Epidermal melanocyte (primary cell): ENCODE data around the gene BRD4.
"Not testable (repeated sequence)": the region's sequence is repeated elsewhere in the genome, so short reads cannot be mapped to it uniquely, and the experiment has no call there.

Experiments
- DNase-seq: peaks from one replicate; pipeline ENCODE4 v3.0.0; 2011; ENCODE audit warnings: low spot score; ENCODE audit not compliant: insufficient read length

Gene BRD4

DNA sequence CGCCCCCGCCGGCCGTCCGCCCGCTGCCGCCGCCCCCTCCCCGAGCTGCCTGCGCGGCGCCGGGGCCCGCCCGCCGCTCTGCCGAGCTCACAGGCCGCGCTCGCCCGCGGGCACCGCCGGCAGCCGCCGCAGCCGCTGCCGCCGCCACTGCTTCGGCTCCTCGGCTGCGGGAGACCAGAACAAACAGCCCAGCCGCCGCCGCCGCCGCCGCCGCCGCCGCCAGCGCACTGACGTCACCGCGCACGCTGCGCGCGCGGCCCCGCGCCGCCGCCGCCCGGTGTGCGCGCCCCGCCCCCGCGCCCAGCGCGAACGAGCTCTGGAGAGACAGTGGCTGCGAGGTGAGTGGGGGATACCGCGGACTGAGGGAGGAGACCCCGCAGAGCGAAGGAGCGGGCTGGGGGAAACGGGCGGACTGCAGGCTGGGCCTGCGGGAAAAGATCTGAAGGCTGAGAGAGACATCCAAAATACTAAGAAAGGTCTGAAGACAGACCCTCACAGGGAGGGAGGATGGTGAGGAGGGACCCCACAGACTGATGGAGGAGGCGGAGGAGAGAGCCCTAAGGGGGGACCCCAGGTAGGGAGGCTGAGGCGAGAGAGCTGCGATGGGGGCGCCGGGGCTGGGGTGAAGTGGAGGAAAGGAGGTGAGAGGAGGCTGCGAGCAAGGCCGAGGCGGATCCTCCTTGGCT, at the start of gene BRD4:
BRD4 (minus strand) TSS at position 229 of the 686 bp plus-strand sequence. CDS start 59,440 bp downstream, outside the sequence.
- peak; percentile 82 for DNase-seq

DNA sequence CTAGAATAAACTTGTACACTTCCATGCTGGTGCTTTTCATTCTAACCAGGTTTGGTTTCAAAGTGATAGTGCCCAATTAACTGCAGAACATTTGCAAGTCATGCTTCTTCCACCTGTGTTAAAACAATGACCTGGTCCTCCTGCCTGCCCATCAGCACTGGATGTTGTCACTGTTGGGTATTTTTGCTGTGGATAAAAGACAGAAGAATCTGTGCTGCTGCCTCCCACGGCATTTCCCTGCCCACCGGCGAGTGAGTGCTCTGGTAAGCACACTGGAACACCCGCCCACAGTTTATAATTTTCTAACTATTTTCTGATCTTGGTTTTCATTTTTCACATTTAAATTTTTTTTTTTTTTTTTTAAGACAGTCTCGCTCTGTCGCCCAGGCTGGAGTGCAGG, 49.5 kb upstream of the BRD4 start:
- no peak for DNase-seq

DNA sequence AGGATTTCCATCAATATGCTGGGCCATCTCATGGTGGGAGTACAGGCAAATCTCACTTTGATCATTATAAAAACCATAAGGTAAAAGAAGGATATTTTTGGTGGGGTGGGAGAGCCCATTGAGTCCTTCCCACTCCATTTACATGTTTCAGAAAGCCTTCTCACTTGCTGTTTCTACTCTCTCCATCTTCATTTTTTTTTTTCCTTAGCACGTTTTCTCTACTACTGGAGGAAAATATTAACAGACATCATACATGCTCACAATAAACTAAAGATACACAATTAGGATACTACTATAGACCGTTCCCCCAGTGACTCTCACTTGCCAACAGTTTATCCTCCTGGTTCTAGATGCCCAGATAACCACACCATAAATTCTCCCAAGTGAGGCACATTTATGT, 49.1 kb upstream of the BRD4 start:
- DNase-seq = no peak

DNA sequence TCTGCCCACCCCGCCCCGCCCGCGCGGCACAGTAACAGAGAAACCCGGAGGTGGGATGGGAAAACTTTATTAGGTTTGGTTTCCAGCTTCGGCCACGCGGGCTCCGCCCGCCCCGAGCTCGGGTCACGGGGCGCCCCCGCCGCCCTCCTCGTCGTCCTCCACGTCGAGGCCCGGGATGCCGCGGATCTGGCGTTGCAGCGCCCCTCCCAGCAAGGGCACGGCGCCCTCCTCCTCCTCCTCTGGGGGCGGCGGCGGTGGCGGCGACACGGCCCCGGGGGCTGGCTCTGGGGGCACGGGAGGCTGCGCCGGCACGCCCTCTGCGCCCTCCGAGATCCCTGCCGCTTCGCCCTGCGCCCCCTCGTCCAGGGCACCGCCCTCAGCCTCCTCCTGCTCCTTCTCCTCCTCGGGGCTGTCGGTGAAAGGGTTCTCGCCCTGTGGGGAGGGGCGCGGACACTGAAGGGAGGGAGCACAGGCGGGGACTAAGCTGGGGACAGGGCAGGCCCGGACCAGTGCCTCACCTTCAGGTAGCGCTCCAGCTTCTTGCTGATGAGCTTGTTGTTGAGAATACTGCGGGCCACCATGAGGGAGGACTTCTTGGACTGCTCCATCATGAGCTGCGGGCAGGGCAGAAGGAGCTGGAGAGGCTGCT, 47.8 kb upstream of the BRD4 start:
- no peak for DNase-seq

DNA sequence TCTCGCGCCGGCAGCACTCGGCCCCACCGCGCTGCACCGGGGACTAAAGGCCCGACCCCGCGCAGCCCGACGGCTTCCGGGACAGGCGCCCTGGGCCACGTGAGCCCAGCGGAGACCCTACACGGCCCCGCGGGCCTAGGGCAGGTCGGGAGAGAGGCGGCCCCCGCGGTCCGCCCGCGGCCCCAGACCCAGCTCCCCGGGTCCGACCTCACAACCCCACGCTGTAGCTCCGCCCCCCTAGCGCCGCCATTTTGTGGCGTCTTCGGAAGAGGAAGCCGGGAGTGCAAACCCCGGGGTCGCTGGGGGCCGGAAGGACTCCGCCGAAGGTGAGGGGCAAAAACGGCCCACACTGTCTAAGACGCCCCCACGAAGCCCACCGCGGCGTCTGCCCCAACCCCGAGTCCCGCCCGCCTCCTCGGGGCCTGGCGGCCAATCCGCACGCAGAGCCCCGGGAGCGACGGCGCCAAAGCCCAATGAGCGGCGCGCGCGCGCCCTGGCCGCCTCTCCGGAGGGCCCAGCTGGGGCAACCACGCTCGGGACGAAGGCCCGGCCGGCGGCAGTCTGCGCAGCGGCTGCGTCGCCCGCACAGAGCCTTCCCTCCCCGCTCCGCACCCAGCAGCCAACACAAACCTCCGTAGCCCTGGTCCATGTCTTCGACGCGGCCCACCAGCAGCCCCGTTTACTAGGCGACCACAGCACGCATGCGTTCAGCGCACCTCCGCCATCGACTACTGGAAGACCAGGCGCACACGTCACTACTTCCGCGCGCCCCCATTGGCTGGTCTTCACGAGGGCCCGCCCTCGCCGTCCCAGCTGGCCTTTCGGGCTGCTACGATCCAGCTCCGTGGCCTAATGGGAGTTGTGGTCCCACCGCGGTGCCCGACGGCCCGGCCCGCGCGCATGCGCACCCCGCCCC, 47.0 kb upstream of the BRD4 start, which contains the start of gene AKAP8:
AKAP8 (minus strand) TSS at position 705 of the 916 bp plus-strand sequence; CDS start at position 649, 56 bp downstream.
- DNase-seq = peak; percentile 97

DNA sequence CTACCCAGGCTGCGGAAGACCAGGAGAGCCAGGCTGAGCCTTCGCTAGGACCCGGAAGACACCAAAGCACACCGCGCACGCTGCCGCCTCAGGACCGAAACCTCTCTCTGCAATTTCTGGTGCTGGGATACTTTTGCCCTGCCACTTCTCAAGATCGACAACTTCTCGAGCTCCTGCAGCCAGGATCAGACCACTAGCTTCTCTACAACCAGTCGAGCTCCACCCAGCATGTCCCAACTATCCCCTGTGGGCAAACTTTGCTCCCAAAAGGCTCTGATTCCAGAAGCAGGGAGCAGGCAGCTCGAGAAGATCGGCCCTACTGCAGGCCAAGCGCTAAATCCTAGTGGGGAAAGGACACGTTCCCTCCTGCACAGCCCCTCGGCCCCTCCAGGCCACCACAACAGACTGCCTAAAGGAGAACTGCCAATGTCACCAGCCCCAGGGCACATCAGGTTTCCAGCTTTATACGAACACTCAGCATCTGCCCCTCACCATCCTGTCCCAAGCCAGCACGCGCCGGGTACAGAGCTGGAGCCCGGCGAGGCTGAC, 46.3 kb upstream of the BRD4 start:
- peak; percentile 69 for DNase-seq

DNA sequence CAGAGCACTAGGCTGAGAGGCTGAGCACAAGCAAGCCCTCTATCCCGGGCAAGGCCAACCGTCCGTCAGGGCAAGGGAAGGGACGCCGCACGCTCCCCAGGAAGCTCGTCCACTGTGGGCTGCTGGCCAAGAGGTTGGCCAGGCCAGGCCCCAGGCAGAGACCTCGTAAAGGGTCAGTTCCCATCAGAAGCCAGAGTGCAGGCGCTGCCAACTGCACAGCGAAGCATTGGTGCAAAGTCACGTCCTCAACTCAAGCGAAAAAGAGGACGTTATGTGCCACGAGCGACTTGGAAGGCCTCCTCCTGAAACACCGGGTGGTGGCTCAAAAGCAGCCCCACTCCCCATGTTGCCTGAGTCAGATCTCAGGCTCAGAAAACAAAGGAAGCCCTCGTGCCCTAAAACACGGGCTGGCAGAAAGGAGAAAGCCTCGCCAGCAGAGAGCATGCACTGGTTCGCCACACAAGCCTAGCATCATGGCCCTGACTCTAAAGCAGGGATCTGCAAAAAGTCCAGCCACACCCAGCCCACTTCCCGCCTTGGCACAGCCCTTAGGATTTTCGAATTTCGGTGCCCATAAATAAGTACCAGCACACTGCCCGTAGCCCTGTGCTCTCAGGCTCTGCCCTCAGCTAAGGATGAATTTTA, 42.6 kb upstream of the BRD4 start:
- no peak for DNase-seq

DNA sequence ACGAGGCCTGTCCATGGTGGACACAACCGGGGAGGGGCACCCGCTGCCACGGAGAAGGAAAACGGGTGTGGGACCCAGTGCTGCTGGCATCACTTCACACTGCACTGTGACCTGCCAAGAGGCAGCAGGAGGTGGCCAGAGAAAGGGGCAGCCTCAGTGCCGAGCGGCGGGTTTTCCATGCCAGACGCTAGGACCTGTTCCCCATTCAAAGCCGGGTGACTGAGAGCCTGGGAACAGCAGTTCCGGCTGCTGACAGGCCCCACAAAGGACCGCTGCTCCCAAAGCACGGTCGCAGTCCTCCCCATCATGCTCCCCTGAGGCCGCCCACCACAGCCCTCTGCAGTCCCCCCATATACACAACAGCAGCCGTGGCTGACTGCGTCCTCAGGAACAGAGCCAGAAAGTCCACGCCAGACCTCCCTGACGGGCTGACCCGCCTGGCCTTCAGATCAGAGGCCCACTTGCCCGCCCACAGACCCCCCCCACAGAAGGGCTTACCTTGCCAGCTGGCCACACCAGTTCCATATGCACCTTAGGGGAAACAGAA, 41.8 kb upstream of the BRD4 start:
- no peak for DNase-seq

DNA sequence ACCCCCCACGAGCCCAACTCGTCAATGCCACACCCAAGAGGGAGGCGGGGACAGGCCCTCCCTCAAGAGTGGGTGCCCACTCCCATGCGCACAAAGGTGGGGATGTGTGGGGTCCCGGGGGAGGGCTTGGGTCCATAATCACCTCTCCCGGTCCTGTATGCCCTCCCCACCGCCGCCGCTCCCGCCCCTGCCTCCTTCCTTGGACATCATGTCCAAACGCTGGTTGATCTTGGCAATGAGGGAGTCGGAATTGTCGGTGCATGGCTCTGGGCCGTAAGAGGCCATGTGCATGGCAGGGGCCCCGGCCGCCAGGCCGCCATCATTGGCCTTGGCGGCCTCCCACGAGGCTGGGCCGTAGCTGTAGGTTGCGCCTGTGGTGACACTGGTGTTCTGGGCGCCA, 41.3 kb upstream of the BRD4 start:
- no peak for DNase-seq

DNA sequence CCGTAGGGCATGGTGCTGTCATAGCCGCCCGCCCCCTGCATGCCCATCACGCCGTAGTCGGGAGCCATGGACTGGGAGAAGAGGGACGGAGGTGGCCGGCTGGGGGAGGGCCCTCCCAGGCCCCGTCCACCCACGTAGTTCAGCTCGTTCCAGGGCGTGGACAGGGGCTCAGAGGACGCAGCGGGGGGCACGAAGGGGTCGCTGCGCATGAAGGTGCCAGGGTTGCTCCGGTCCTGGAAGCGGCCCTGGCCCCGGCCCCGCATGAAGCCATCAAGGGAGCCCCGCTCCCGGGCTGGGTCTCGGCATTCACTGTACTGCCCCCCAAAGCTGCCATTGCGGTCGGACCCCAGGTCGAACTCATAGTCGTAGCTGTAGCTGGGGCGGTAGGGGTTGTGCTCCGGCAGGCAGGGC, 40.6 kb upstream of the BRD4 start:
- DNase-seq = no peak

DNA sequence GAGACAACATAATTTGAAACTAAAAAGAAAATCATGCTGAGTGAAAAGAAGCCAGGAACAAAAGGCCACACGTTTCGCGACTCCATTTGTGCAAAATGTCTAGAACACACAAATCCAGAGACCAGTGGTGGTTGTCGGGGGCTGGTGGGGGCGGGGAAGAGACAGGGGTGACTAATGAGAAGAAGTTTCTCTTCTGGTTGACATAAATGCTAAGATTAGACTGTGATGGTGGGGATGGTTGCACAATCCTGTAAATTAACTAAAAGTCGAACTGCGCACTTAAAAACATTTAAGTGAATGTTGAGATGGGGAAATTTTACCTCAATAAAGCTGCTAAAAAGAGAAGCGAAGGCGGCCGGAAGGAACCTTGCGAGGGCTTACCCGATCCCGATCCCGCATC, 40.1 kb upstream of the BRD4 start:
- DNase-seq = no peak

DNA sequence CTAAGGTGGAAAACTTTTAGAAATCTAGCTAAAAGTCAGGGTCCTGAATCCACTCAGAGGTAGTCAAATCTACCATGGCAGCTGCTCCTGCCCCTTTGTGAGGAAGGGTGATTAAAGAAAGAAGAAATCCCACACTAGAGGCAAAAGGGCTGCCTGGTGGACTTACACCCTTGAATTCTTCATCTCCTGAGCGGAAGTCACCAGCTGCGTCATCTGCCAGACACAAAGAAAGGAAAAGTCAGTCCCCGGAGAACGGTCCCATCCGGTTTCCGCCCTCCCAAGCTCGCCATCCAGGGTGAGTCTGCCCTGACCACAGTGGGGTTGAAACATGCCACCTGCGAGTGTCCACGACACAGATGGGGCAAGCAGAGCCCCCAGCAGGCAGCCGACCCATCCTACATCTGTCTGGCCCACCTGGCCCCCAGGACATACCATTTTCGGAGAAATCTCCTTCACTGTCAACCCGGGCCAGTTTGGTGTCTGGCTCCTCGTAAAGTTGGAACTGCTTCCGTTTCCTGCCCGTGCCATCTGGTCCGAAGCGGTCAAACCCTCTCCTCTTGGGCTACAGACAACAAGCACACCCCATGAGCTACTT, 39.5 kb upstream of the BRD4 start:
- no peak for DNase-seq

DNA sequence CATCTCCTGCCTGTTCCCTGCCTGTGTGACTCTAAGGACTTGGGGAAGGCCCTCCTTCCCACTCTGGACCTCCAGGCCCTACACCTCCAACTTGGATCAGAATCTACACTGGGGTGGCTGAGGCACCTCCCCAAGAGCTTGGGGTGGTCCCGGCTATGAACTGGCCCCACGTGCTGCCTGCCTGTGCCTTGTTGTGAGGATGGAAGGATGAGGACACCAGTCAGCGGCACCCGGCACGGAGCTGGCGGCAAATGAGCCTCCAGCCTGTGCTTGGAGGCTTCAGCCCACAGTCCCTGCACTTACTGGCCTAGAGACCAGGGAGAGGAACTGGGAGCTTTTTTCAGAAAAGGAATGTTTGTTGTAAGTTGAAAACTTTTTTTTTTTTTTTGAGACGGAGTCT, 38.8 kb upstream of the BRD4 start:
- DNase-seq = no peak

DNA sequence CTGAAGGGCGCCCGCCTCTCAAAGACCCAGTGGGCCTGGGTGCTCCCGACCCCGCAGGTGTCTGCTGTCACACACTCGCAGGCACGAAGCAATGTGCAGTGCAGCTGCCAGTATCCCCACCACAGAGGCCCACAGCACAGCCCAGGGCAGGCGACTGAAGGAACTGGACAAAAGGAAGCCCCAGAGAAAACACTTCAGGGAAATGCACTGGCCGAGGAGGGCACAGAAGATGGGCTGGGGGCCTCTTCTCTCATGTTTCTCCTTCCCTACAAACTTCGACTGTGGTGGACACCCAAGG, 37.2 kb upstream of the BRD4 start:
- DNase-seq = no peak

DNA sequence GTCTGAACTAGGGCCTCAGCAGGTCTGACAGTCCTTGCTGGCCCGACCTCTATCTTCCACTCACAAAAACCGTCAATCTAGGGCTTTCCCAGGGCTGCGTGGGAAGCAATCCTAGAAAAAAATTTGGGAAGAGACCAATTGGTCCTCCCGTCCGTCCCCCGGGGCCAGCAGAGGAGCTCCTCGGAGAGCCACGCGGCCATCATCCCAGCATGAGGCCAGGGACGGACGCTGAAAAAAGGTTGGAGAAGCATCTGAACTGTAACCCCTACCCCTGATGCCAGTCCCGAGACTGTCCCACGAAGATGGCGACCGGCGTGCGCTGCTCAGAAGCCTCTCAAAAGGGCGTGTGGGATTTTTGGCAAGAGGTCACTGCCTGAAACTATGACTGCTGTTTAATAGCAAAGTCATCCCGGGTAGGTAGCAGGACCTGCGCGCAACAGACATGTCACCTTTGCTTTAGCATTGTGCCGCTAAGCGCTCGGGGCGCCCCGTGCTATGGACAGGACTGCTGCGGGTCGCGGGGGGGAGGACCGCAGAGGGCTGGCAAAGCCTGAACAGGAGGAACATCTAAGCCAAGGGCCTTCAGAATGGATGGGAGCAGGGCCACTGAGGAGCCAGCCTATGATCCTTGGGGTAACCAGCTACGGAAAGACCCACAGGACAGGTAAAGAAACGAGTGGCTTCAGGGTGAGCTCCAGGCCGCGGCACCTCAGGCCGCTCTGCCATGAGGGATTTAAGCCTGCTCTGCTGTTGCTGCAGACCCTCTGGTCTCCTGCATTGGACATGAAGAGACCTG, 36.7 kb upstream of the BRD4 start:
- no peak for DNase-seq

DNA sequence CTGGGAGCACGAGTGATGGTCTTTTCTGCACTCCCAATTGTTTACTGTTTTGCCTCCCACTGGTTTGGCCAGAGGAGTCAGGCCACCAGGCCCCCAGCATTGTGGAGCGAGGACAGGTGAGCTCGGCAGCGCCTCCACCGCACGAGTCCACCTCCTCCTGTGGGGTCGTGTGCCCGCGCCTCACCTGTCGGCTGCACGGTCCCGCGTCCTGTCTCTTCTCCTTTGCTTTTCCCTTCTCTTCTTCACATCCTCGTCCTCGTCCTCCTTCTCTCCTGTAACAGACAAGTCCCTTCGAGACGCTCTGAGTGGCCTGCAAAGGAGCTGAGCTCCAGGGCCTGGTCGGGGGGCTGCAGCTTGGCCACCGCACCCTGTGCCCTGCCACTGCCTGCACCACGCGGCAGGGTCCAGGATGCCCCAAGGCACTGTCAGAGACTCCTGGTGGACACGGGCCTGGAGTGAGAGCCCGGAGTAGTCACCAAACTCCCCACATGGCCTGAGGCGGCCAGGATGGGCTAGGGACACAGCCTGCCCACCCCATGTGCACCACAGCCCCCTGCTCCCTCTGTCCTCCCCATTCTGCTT, 35.8 kb upstream of the BRD4 start:
- DNase-seq = no peak

DNA sequence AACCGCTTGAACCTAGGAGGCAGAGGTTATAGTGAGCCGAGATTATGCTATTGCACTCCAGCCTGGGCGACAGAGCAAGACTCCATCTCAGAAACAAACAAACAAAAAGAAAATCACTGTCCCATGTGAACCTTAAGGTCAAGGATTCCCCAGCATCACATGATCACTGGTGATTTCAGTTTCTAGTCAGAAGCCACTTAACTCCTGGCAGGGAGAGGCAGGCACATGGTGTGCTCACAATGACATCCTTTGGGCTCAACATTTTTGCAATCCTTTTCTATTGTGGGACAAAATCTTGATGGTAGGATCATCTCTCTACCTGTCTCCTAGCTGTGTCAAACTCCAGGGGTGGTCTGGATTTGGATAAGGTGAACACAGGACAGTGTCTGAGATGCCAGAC, 35.1 kb upstream of the BRD4 start:
- DNase-seq = no peak

DNA sequence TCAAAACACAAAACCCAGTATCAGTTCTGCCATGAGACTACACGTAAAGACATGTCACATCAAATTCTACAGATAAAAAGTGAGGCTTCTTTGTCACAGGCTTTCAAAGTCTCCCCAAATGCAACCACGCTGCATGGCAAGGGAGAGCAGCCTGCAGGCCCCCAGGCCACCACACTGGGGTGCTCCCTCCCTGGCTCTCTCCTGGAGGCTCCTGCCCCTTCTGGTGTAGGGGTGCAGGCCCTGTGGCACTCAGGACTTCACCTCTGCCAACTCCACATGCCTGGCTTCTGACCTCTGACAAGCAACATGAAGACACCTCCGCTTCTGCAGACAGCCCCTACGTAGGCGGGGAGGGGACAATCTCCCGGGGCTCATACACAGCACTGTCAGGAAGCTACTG, 32.9 kb upstream of the BRD4 start:
- DNase-seq = no peak

DNA sequence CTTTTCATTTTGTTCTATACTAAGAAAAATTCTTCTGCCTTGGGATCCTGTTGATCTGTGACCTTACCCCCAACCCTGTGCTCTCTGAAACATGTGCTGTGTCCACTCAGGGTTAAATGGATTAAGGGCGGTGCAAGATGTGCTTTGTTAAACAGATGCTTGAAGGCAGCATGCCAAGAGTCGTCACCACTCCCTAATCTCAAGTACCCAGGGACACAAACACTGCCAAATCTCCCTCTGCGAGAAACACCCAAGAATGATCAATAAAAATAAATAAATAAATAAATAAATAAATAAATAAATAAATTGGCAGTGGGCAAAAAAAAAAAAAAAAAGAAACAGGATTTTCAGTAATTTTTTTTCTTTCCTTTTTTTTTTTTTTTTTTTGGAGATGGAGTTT, 31.5 kb upstream of the BRD4 start:
- DNase-seq = not testable (repeated sequence)

DNA sequence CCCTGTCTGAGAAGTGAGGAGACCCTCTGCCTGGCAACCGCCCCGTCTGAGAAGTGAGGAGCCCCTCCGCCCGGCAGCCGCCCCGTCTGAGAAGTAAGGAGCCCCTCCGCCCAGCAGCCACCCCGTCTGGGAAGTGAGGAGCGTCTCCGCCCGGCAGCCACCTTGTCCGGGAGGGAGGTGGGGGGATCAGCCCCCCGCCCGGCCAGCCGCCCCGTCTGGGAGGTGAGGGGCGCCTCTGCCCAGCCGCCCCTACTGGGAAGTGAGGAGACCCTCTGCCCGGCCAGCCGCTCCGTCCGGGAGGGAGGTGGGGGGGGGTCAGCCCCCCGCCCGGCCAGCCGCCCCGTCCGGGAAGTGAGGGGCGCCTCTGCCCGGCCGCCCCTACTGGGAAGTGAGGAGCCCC, 30.7 kb upstream of the BRD4 start:
- not testable (repeated sequence) for DNase-seq
